Breast epithelium (tissue), 4 donors: ENCODE measurements around the gene CHRD. TPM values are rescaled to one million over a fixed set of nuclear protein-coding genes. Genes with fewer than 3 reads are reported as not detected.

ENCODE experiments used
- DNase-seq, 2 donors: peaks; one replicate each; pipeline ENCODE4 v3.0.0-alpha.2; 2019; ENCODE audit warnings: low spot score in 2 of 2
- H3K27ac ChIP-seq, 2 donors: fragments of 200-600 bp; sonication (generic) in 1 of 2; one replicate each; pipeline ENCODE4 v1.5.1; 2016 to 2019; ENCODE audit warnings: mild to moderate bottlenecking in 1 of 2
- H3K27me3 ChIP-seq, 2 donors: fragments of 200-600 bp; sonication (generic) in 1 of 2; one replicate each; pipeline versions ENCODE4 v1.5.1 to v1.6.0; 2017 to 2019; ENCODE audit warnings: control low read depth in 1 of 2, mild to moderate bottlenecking in 1 of 2
- H3K36me3 ChIP-seq: fragments of 200-600 bp; one replicate; pipeline ENCODE4 v1.5.1; 2019
- H3K4me1 ChIP-seq, 2 donors: fragments of 200-600 bp; sonication (generic); one replicate each; pipeline ENCODE4 v1.5.1; 2016 to 2019; ENCODE audit warnings: control low read depth in 1 of 2
- H3K4me3 ChIP-seq, 3 donors: fragments of 200-600 bp; sonication (generic); 1 replicate in 2 of 3; 2 replicates in 1 of 3; pipeline ENCODE4 v1.5.1; 2016 to 2019; ENCODE audit warnings: mild to moderate bottlenecking in 3 of 3, moderate library complexity in 2 of 3
- H3K9me3 ChIP-seq, 2 donors: fragments of 200-600 bp; sonication (generic) in 1 of 2; one replicate each; pipeline ENCODE4 v1.5.1; 2016 to 2019; ENCODE audit warnings: control low read depth in 1 of 2
- CTCF ChIP-seq, 3 donors: fragments of 450-650 bp; IDR thresholded peaks; one replicate each; pipeline ENCODE4 v1.5.1; 2016 to 2017; ENCODE audit warnings: antibody characterized with exemption in 3 of 3, mild to moderate bottlenecking in 3 of 3, moderate library complexity in 3 of 3
- POLR2A ChIP-seq: fragments of 450-650 bp; IDR thresholded peaks from one replicate; pipeline ENCODE4 v1.6.1; 2016; ENCODE audit warnings: antibody characterized with exemption, mild to moderate bottlenecking, moderate library complexity
- POLR2AphosphoS5 ChIP-seq, 3 donors: sonication (generic); formaldehyde crosslinking; IDR thresholded peaks; one replicate each; pipeline ENCODE4 v1.6.1; 2017; ENCODE audit warnings: antibody characterized with exemption in 3 of 3
- intact Hi-C: fragments of 100-400 bp; cut with DNase I; formaldehyde crosslinking; loops from one replicate; pipeline ENCODE4 v1.15.1; 2023; ENCODE audit warnings: low total_unique reads
- total RNA-seq, 3 donors: library from RNA; depleted of rRNA; stranded (reverse); fragments of >200 nt; gene quantifications; one replicate each; pipeline ENCODE4 v1.1.0, GENCODE V29; 2016

CHRD gene
- total RNA-seq, 3 donors from 2014 or later = 9.6 to 20.3 (median 12.1) TPM

GRCh38 chr3:184361932-184362667 is 17.8 kb upstream of the CHRD start:
- Histone ChIP-seq H3K4me3 (peak overlapping the region; percentile 70 to 98 (median 88)), H3K36me3 (no peaks in the 10 kb centered on the region), H3K4me1 (peaks cover 0 to 10% of the 10 kb centered on the region in 2 donors), H3K9me3 (no peaks in the 10 kb centered on the region), H3K27ac (peak overlapping the region; percentile 99 to 100), H3K27me3 (no peaks in the 10 kb centered on the region)
- intact Hi-C loops = loop anchor here (1.0 kb wide), 1 partner anchor 24 kb away; no protein-coding TSS in a partner anchor
- TF ChIP-seq POLR2AphosphoS5 (IDR thresholded peaks at IDR 0.05) (no peak), CTCF (IDR thresholded peaks at IDR 0.05) (no peak), POLR2A (peak; percentile 5)
- DNase-seq = peak in 1 of 2 donors; percentile 67

GRCh38 chr3:184362668-184363546 is 16.9 kb upstream of the CHRD start:
- H3K27ac ChIP-seq = peak overlapping the region; percentile 99 to 100
- H3K4me3 ChIP-seq = peak overlapping the region; percentile 70 to 98 (median 88)
- no peaks in the 10 kb centered on the region for H3K9me3 ChIP-seq
- no peaks in the 10 kb centered on the region for H3K36me3 ChIP-seq
- peaks cover 0 to 10% of the 10 kb centered on the region in 2 donors for H3K4me1 ChIP-seq
- peak; percentile 94 to 96 for DNase-seq
- intact Hi-C loops = no loop called here
- H3K27me3 ChIP-seq = no peaks in the 10 kb centered on the region
- TF ChIP-seq CTCF (IDR thresholded peaks at IDR 0.05) (peak; percentile 32 to 51 (median 50)), POLR2AphosphoS5 (IDR thresholded peaks at IDR 0.05) (peak; percentile 64 to 80 (median 77)), POLR2A (peak; percentile 53)

- Histone ChIP-seq H3K4me3 (no peak overlapping the region), H3K27ac (no peak overlapping the region), H3K4me1 (no peaks in the 10 kb centered on the region), H3K27me3 (no peaks in the 10 kb centered on the region), H3K36me3 (no peaks in the 10 kb centered on the region), H3K9me3 (no peaks in the 10 kb centered on the region)
- DNase-seq = no peak
- intact Hi-C loops = no loop called here
- TF ChIP-seq CTCF (IDR thresholded peaks at IDR 0.05) (no peak), POLR2AphosphoS5 (IDR thresholded peaks at IDR 0.05) (no peak), POLR2A (no peak)
These were observed 13.1 kb upstream of the CHRD start for GRCh38 chr3:184366619-184367289.

- Histone ChIP-seq H3K4me1 (no peaks in the 10 kb centered on the region), H3K4me3 (no peak overlapping the region), H3K27ac (no peak overlapping the region), H3K9me3 (no peaks in the 10 kb centered on the region), H3K27me3 (no peaks in the 10 kb centered on the region), H3K36me3 (no peaks in the 10 kb centered on the region)
- no peak for DNase-seq
- TF ChIP-seq POLR2A = no peak
- TF ChIP-seq POLR2AphosphoS5 (IDR thresholded peaks at IDR 0.05) = no peak
- no peak for TF ChIP-seq CTCF (IDR thresholded peaks at IDR 0.05)
- intact Hi-C loops = no loop called here
These were observed 11.7 kb upstream of the CHRD start for GRCh38 chr3:184368116-184368515.
